HG03097 (cell line): ENCODE data around the gene TMEM175.
"Not testable (repeated sequence)": the region's sequence is repeated elsewhere in the genome, so short reads cannot be mapped to it uniquely, and the experiment has no call there.

Experiments
- ATAC-seq: cut with Tn5 transposase; IDR thresholded peaks from one replicate; pipeline ENCODE4 v1.9.1; 2021; ENCODE audit not compliant: unreplicated experiment, low FRiP score

Gene TMEM175

DNA sequence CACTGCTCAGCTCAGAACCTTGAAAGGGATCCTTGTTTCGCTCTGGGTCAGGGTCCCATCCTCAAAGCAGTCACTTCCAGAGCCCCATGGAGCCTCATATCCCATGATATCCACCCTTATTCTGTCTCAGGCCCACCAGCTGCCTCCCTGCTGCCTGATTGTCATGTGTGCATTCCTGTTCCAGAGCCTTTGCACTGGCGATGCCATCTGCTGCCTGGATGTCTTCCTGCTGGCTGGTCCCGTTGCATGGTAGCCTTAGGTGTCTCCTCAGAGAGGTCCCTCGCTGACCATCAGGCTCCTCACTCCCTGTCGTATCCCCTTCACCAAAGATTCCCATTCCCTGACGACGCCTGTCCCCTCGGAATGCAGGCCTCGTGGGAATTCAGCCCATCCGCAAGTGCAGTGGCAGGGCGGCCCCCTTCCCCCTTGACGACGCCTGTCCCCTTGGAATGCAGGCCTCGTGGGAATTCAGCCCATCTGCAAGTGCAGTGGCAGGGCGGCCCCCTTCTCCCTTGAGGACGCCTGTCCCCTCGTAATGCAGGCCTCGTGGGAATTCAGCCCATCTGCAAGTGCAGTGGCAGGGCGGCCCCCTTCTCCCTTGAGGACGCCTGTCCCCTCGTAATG lies 67.1 kb downstream of the TMEM175 start:
- not testable (repeated sequence) for ATAC-seq

GRCh38 chr4:999882-1000425 lies 67.7 kb downstream of the TMEM175 start:
- no peak for ATAC-seq

DNA sequence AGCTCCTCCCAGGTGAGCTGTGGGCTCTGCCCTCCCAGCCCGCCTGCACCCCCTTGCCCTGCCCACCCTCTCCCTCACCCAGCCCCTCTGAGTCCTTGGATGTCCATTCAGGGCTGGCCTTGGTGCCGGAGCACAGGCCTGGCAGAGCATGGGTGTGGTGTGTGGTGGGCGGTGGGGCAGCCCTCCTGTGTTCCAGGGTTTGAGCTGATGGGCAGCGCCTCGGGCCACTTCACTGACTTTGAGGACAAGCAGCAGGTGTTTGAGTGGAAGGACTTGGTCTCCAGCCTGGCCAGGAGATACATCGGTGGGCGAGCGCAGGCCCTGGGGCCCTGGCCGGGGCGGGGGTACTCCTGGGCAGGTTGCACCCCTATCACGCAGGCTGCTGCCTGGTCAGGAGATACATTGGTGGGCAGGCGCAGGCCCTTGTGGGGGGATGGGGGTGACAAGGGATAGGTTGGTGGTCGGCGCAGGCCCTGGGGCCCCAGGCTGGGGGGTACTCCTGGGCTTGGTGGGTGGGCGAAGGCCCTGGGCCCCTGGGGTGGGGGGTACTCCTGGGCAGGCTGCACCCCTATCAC lies 68.5 kb downstream of the TMEM175 start:
- ATAC-seq = no peak

GRCh38 chr4:1001561-1002130 lies 69.4 kb downstream of the TMEM175 start:
- no peak for ATAC-seq

DNA sequence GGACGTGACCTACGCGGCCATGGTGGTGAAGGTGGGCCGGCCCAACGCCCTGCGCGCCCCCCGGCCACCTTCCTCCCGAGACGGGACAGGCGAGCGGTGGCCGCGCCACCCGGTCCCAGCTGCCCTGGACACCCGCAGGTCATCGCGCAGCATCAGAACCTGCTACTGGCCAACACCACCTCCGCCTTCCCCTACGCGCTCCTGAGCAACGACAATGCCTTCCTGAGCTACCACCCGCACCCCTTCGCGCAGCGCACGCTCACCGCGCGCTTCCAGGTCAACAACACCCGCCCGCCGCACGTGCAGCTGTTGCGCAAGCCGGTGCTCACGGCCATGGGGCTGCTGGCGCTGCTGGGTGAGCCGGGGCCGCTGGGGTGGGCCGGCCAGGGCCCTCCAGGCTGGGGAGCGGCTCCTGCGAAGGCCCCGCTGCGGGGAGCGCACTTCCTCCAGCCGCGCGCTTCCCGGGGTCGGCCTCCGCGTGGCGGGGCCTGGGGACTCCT lies 69.9 kb downstream of the TMEM175 start:
- no peak for ATAC-seq

GRCh38 chr4:1002631-1003251 lies 70.5 kb downstream of the TMEM175 start:
- no peak for ATAC-seq

DNA sequence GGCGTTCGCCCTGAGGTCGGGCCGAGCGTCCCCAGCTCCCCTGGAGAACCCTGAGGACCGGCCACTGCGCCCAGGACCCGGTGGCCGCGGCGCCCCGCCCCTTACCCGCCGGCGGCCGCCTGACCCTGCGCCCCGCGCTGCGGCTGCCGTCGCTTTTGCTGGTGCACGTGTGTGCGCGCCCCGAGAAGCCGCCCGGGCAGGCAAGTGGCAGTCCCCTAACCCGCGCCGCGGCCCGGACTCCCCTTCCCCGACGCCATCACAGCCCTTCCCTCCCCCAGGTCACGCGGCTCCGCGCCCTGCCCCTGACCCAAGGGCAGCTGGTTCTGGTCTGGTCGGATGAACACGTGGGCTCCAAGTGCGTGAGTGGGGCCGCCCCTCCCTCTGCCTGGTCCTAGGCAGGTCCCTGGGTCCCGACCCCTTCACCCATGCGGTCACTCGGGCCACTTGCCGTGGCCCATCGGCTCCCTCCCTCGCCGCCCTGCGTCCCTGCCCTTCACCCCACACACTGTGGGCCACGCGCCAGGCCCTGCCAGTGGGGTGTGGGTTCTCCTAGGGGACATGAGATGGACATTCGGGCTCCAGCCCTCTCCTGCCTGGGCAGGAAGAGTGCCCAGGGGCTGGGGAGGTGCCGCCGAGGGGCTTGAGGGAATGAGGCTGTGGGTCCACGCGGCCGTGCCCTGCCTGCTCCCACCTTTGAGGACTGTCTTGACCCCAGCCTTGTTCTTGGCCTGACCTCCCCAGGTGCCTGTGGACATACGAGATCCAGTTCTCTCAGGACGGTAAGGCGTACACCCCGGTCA lies 71.2 kb downstream of the TMEM175 start:
- ATAC-seq = no peak

DNA sequence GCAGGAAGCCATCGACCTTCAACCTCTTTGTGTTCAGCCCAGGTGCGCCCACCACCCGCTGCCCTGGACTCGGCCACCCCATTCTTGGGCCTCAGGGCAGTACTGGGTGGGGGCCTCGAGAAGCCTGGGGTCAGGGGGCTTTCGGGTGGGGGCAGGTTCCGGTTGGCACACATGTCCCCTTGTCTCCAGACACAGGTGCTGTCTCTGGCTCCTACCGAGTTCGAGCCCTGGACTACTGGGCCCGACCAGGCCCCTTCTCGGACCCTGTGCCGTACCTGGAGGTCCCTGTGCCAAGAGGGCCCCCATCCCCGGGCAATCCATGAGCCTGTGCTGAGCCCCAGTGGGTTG lies 71.8 kb downstream of the TMEM175 start:
- no peak for ATAC-seq

DNA sequence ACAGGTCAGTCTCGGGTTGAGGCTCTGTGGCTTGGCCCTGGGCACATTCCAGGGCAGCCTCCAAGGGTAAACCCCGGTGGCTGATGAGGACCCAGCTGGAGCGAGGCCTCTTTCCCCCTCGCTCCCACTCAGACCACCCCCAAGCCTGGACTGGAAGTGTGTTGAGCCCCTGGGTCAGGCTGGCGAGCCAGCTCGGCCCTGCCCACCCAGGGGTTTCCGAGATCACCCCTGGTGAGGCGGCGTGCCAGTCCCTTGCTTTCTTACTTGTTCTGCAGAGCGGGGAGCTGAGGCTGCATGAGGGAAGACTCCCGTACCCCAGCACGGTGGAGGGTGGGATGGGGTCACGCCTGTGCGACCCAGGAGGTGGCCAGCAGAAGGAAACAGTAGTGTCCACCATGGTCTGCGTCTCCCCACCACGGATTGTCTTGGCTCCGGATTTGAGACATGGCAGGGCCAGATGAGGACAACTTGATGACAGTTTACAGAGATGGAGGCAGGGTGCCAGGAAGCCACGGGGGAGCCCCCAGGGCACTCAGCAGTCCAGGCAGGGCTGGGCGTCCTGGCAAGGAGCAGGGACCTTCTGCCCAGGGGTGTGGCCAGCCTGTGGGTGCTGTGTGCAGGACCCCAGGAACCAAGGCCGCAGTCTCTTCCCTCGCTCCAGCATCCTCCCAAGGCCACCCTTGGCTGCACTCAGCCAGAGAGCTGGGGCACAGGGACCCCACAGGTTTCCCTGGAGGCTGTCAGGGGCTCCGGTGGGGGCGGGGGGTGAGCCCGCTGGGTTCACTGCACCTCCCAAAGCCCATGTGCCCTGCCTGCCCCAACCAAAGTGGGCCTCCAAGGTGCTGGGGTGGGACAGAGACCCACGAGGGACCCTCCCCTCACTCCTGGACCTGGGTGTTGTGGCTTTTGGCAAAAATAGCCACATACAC lies 72.6 kb downstream of the TMEM175 start:
- no peak for ATAC-seq

DNA sequence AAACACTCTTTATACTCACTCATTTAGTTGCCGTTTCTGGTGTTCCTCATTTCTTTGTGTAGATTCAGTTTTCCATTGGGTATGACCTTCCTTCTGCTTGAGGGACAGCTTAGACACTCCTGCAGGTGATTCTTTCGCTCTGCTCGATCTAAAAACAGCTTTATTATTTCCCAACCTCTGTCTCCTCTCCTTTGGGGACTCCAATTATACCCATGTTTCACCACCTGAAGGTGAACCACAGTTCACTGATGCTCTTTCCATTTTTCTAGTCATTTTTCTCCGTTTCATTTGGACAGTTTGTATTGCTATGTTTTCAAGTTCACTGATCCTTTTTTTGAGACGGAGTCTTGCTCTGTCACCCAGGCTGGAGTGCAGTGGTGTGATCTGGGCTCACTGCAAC lies 74.6 kb downstream of the TMEM175 start:
- no peak for ATAC-seq
